ENCODE results near the gene EXOC8. TPM values are rescaled to one million over a fixed set of nuclear protein-coding genes. Genes with fewer than 3 reads are reported as not detected.

Gene EXOC8
- total RNA-seq, 4 donors from 2014 or later, result 25.4 to 50.9 (median 38.2) TPM

GRCh38 chr1:231334079-231334666, 3.5 kb downstream of the EXOC8 start:
- H3K27ac ChIP-seq, result peak overlapping the region; percentile 88 to 92 (median 90)
- peaks cover 40 to 41% of the 10 kb centered on the region in 2 donors for H3K4me1 ChIP-seq
- TF ChIP-seq CTCF (IDR thresholded peaks at IDR 0.05 in 4 of 5, conservative IDR thresholded peaks at IDR 0.05 in 1 of 5), result no peak
- H3K9me3 ChIP-seq, result no peaks in the 10 kb centered on the region
- no peaks in the 10 kb centered on the region for H3K36me3 ChIP-seq
- DNase-seq (no peak), ATAC-seq (no peak)
- in situ Hi-C loops (cut with MboI; ENCODE audit: low sequenced_read_pairs in 4 of 4) (loop anchor here in 1 of 4 donors (10.0 kb wide), 1 partner anchor 89 kb away; the partner anchor contains the start of gene GNPAT), intact Hi-C loops (cut with DNase I; ENCODE audit: low total_unique reads) (no loop called here)
- H3K4me3 ChIP-seq, result peak overlapping the region; percentile 75 to 91 (median 77)
- no peaks in the 10 kb centered on the region for H3K27me3 ChIP-seq

- H3K4me1 ChIP-seq, result peaks cover 35 to 36% of the 10 kb centered on the region in 2 donors
- in situ Hi-C loops (cut with MboI; ENCODE audit: low sequenced_read_pairs in 4 of 4) (loop anchor here in 1 of 4 donors (10.0 kb wide), 1 partner anchor 88 kb away; the partner anchor contains the start of gene GNPAT), intact Hi-C loops (cut with DNase I; ENCODE audit: low total_unique reads) (no loop called here)
- TF ChIP-seq CTCF (IDR thresholded peaks at IDR 0.05 in 4 of 5, conservative IDR thresholded peaks at IDR 0.05 in 1 of 5) (no peak), POLR2A (IDR thresholded peaks at IDR 0.05) (no peak)
- no peaks in the 10 kb centered on the region for H3K9me3 ChIP-seq
- H3K36me3 ChIP-seq, result no peaks in the 10 kb centered on the region
- no peaks in the 10 kb centered on the region for H3K27me3 ChIP-seq
- H3K27ac ChIP-seq, result peak overlapping the region; percentile 30 to 92 (median 90)
- no peak for DNase-seq
- no peak for ATAC-seq
- H3K4me3 ChIP-seq, result peak overlapping the region; percentile 75 to 91 (median 77)
Measured at GRCh38 chr1:231332761-231333160, 4.9 kb downstream of the EXOC8 start.

GRCh38 chr1:231329483-231329882, 8.2 kb downstream of the EXOC8 start:
- no peak for ATAC-seq

GRCh38 chr1:231327617-231328016, 10.0 kb downstream of the EXOC8 start:
- Histone ChIP-seq H3K9me3 (no peaks in the 10 kb centered on the region), H3K4me1 (peaks cover 4 to 9% of the 10 kb centered on the region in 2 donors), H3K27ac (no peak overlapping the region), H3K27me3 (no peaks in the 10 kb centered on the region), H3K4me3 (no peak overlapping the region), H3K36me3 (no peaks in the 10 kb centered on the region)
- TF ChIP-seq CTCF (IDR thresholded peaks at IDR 0.05 in 4 of 5, conservative IDR thresholded peaks at IDR 0.05 in 1 of 5), result no peak
- TF ChIP-seq POLR2A (IDR thresholded peaks at IDR 0.05), result no peak
- intact Hi-C loops (cut with DNase I; ENCODE audit: low total_unique reads), result no loop called here
- DNase-seq (no peak), ATAC-seq (no peak)
- in situ Hi-C loops (cut with MboI; ENCODE audit: low sequenced_read_pairs in 4 of 4), result no loop called here

More at GRCh38 chr1:231329483-231329882, 8.2 kb downstream of the EXOC8 start:
- Histone ChIP-seq H3K4me3 (no peak overlapping the region), H3K36me3 (no peaks in the 10 kb centered on the region), H3K27me3 (no peaks in the 10 kb centered on the region), H3K27ac (no peak overlapping the region), H3K4me1 (peaks cover 15 to 27% of the 10 kb centered on the region in 2 donors), H3K9me3 (no peaks in the 10 kb centered on the region)
- in situ Hi-C loops (cut with MboI; ENCODE audit: low sequenced_read_pairs in 4 of 4), result no loop called here
- no peak for DNase-seq
- TF ChIP-seq CTCF (IDR thresholded peaks at IDR 0.05 in 4 of 5, conservative IDR thresholded peaks at IDR 0.05 in 1 of 5) (no peak), POLR2A (IDR thresholded peaks at IDR 0.05) (no peak)
- intact Hi-C loops (cut with DNase I; ENCODE audit: low total_unique reads), result no loop called here

Measured in gastrocnemius medialis (tissue), 4 donors.